GM19452 (cell line): ENCODE data around the gene URGCP.
"Not testable (repeated sequence)": the region's sequence is repeated elsewhere in the genome, so short reads cannot be mapped to it uniquely, and the experiment has no call there.

Experiments
- ATAC-seq: cut with Tn5 transposase; IDR thresholded peaks from one replicate; pipeline ENCODE4 v1.9.1; 2021; ENCODE audit not compliant: unreplicated experiment

URGCP gene

DNA sequence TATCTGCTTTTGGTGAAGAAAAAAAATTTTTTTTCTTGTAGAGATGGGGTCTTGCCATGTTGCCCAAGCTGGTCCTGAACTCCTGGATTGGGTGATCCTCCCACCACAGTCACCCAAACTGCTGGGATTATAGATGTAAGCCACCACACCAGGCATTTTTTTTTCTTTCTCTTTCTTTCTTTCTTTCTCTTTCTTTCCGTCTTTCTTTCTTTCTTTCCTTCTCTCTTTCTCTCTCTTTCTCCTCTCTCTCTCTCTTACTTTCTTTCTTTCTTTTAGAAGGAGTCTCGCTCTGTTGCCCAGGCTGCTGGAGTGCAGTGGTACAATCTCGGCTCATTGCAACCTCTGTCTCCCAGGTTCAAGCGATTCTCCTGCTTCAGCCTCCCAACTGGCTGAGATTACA, 16.3 kb upstream of the URGCP start:
- no peak for ATAC-seq

DNA sequence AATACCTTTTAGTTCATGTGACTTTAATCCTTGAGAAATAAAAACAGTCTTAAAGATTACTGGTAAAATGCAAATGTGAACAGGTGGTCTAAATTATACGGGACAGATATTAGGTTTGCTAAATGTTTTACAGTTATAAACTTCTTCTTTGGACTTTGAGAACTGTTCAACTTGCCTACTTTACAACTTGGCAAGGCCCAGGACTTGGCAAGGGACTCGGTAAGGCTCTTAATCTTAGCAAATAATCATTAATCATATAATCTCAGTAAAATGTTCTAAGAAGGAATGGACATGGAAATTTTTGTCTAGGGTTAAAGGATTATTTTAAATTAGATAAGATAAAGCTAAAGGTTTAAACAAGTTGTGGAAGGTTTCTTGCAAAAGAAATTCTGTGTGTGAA, 15.0 kb upstream of the URGCP start:
- ATAC-seq: no peak

DNA sequence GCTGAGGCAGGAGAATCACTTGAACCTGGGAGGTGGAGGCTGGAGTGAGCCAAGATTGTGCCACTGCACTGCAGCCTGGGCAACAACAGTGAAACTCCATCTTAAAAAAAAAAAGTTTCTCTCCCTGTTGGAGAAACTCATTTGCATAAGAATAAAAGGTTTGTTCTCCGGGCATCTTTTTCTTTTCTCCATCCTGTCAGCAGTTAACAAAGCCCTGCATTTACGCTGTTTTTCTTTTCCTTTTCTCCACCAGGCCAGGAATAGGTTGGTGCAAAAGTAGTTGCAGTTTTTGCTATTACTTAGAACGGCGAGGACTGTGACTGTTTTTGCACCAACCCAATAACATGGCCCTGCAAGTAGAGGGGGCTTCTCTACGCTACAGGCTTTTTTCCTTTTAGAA, 9.5 kb upstream of the URGCP start:
- ATAC-seq: no peak

DNA sequence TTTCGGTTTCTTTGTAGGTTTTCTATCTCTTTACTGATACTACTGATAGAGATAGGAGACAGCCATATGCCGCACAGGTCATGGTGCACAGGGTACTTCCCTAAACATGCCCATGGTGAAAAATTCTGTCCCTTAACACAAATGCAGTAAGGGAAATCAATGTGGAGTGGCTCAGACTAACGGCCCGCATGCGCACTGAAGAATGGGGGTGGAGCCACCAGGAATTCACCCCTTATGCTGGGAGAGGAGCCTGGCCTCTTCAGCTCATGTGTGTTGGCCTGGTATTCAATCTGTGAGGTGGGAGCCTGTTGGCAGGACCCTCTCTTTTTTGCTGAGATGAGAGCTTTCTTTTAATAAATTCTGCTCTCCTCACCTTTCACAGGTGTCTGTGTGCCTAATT, 8.4 kb upstream of the URGCP start:
- no peak for ATAC-seq

DNA sequence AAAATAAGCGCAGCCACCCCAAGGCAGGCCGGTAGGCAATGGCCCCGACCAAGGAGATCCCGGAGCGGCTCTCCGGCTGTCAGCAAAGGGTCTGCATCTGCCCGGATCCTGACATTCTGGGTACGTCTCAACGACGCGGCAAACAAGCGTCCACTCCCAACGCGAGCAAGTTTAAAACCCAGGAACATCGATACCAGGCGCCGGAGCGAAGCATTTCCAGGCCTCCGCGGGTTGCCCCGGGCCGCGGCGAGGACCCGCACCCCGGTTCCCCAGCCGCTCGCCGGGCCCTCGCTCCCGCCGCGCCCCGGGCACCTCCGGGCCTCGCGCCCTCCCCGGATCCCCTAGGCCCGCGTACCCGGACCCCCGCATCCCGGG, 453 bp downstream of the URGCP start:
- ATAC-seq: peak; percentile 40

DNA sequence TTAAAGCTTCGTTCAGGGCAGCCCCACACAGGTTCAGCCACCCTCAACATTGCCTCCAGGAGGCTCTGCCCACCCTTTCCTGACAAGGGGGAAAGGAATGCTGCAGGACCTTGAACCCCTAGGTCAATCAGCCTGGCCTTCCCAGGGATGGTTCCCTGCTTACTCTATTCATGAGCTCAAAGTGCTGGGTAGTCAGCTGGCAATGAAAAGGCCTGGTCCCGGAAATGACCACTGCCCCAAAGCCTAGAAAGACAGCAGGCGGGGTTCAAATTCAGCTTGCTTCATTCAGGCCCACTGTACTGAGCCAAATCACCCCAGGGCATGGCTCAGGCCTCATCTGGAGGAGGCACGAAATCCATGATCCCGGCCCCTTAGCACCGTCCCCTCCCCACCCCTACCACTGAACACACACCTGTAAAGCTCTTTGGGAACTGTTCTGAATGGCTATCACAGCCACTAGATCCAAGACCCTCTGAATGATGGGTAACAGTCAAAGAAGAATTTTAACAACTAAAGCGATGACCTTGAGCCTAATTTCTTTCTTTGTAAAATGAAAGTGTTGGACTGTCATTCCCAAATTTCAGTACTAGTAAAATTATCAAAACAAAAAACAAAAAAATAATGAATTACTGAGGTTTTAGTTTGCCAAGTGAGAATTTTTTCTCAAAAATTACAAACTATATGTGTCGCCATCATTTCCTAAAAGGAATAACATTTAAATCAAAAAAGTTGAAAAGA, 1.0 kb downstream of the URGCP start:
- no peak for ATAC-seq

DNA sequence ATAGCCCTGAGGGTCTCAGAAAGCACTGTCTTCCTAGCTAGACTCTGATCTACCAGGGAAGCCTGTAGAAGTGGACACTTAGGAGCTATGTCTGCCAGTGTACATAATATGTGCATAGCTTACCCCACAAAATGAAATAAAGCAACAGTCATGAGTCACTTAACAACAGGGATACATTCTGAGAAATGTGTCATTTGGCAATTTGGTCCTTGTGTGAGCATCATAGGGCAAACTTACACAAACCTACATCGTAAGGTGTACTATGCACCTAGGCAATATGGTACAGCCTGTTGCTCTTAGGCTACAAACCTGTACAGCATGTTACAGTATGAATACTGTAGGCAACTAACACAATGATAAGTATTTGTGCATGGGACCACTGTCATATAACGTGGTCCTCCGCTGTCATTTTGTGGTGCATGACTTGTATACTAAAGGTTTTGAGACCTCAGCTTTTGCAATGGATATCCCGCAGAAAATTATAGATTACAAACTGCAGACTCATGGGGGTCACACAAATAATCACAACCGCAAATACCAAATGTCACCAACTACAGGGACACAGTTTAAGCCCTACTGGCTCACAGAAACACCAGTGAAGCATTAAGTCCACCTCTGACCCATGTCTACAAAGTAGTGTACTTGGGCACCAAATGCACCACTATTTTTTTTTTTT, 1.7 kb downstream of the URGCP start:
- no peak for ATAC-seq

DNA sequence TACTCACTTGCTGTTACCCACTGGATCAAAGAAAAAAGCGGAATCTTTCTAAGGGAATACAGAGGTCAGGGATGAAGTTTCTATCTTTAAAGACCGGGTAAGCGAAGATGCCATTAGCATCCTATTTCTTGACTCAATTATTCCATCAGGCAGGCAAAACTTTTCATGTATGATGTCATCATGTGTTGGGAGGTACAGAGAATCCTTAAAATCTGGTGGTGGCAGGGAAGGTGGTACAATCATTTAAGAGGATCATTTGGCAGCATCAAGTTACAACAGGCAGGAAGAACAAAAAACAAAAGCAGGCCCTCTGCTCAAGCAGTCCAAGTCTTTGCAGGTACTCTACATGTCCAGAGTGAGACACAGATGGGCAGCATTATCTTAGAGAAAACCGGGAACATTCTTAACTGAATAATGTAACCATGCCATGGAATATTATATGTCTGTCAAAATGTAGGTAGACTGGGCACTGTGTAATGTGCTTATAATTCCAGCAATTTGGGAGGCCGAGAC, 3.8 kb downstream of the URGCP start:
- ATAC-seq: no peak

DNA sequence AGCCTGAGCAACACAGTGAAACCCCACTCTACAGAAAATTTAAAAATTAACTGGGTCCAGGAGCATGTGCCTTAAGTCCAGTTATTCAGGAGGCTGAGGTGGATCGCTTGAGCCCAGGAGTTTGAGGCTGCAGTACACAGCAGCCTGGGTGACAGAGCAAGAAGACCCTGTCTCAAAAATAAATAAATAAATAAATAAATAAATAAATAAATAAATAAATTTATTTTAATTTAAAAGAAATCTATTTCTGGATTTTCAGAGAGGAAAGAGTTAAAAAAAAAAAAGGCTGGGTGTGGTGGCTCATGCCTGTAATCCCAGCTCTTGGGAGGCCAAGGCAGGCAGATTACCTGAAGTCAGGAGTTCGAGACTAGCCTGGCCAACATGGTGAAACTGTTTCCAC, 7.8 kb downstream of the URGCP start:
- not testable (repeated sequence) for ATAC-seq

DNA sequence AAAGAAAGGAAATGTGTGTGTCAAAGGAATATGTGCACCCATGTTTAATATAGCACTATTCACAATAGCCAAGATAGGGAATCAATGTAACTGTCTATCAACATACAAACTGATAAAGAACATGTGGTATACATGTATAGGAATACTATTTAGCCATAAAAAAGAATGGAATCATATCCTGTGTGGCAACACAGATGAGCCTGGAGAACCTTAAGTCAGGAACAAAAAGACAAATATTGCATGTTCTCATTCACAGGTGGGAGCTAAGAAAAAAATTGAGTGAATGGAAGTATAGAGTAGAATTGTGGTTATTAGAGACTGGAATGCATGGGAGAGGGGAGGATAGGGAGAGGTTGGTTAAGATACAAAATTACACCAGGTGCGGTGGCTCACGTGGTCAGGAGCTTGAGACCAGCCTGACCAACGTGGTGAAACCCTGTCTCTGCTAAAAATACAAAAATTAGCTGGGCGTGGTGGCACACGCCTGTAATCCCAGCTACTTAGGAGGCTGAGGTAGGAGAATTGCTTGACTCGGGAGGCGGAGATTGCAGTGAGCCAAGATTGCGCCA, 10.5 kb downstream of the URGCP start:
- ATAC-seq: no peak

DNA sequence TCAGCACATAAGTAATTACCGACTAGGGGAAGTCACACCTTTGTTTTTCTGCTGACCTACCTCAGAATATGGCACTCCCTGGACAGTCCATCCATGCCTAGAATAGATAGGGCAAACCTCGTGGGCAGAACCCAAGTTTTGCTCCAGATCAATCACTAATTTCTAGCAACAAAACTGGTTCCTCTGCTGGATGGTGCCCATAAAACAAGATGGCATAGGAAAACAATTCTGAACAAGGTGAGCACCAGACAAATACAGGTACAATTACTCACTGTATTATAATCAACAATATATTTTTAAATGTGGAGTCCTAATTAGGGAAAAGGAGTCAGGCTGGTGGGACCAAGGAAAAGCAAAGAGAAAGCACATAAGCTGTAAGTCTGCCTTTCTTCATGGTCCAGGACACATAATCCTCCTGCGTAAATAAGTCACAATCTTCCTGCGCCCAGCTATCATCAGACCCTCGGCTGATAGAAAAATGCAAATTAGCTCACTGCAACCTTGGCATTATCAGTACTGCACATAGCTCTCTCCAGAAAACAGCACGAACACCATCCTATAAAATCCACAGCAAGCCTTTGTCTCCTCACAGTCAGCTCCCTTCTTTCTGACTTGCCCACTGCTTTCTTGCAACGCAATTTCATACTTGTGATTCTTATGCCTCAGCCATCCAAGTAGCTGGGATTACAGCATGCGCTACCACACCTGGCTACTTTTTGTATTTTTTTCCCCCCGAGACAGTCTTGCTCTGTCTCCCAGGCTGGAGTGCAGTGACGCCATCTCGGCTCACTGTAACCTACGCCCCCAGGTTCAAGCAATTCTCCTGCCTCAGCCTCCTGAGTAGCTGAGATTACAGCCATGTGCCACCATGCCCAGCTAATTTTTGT, 15.1 kb downstream of the URGCP start:
- no peak for ATAC-seq

DNA sequence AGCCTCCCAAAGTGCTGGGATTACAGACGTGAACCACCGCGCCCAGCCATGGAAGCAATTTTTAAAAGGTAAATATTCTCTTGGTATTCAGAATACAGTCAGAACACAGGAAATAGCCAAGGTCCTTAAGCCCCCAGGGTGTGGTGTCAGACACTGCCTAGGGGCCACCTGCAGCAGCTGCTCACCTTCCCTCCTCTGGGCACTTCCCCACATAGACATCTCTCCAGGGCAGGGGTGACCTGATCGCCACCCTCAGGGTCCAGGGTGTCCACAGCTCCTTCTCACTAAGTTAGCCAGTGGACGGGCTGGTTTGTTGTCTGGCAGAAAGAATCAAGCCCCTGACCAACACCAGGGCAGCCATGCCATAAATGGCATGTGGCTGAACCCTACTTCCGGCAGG, 15.9 kb downstream of the URGCP start:
- ATAC-seq: no peak

DNA sequence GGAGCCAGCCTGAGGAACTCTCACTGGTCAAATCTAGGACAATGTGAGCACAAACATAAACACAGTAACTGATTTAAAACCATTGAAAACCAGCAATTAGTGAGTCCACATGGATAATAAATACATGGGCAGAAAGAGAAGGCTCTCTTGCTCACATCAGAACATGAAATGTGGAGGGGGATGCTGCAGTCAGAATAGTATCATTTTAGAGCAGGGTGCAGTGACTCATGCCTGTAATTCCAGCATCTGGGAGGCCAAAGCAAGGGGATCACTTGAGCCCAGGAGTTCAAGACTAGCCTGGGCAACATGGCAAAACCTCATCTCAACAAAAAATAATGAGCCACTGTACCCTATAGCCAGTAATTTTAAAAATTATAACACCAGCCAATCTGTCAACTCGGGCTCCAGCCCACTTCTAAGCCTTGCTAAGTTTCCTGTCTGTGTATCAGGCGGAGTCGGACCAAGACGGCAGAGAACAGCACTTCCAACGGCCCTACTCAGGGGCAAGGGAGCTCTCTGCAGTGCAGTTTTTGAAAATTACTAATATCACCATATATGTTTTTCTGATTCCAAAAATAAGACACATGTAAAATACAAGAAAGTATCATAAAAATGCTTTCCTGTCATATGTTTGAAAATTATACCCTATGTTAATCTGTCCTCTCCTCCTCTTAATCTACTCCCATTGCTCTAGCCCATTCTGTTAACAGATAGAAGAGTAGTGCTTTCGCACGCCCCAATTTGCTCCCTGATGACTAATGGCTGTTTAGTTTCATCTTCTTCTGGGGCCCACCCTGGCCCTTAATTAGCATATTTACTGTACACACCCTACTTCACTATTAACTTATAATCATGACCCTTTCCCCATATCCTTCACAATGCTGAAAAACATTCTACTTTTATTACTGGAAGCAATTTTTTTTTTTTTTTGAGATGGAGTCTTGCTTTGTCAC, 17.1 kb downstream of the URGCP start:
- no peak for ATAC-seq

DNA sequence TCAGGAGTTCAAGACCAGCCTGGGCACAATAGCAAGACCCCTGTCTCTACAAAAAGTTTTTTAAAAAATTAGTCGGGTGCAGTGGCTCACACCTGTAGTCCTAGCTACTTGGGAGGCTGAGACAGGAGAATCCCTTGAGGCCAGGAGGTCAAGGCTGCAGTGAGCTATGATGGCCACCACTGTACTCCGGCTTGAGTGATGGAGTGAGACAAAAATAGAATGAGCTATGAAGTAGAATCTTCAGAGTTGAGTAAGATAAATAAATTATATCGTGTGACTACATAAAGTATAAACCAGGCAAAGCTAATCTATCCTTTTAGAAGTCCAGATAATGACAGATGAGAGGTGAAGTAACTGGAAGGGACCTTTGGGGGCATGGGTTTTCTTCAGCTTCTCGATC, 21.8 kb downstream of the URGCP start:
- no peak for ATAC-seq

DNA sequence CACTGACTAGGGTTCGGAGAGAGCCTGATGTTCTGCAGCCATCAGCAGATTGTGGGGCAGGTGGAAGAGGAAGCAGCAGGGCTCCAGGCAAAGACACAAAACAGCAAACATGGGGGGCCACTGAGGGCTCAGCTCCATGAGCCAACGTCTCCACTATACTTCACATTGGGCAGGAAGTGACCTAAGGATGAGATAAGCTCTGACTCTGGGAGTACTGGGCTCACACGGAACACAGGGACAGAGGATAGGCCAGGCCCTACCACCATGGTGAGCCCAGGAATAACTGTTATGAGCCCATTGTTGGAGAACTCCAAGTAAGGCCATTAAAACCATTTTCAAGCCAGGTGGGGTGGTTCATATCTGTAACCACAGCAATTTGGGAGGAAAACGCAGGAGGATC, 22.2 kb downstream of the URGCP start:
- ATAC-seq: no peak

DNA sequence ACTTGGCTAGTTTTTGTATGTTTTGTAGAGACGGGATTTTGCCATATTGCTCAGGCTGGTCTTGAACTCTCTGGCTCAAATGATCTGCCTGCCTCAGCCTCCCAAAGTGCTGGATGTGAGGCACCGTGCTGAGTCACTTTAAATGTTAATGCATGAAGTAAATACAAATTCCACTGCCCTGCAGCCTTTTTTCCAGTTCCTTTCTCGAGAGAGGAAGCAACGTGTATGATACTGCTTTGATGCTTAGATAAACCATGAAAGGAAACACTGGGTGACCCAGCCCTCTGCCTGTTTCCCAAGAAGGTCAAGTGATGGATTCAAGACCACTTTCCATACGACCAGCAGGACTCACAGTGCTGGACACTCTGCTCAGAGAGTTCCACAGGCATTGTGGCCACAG, 25.8 kb downstream of the URGCP start:
- ATAC-seq: no peak

DNA sequence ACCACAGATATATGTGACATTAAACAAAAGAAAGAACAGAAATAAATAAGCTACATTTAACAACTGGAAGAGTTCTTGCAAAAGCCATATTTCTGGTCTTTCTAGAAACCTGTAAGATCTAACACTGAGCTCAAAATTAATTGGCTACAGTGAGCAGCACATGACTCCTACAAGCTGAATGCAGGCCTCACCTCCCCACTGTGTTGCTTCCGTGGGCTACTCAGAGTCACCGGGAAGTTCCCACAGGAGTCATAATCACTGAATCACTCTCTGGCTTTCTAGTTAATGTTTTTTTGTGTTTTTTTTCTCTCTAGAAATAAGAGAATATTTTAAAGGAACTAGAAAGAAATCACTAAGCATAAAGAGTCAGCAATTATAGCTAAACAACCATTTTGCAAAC, 26.9 kb downstream of the URGCP start:
- ATAC-seq: no peak

DNA sequence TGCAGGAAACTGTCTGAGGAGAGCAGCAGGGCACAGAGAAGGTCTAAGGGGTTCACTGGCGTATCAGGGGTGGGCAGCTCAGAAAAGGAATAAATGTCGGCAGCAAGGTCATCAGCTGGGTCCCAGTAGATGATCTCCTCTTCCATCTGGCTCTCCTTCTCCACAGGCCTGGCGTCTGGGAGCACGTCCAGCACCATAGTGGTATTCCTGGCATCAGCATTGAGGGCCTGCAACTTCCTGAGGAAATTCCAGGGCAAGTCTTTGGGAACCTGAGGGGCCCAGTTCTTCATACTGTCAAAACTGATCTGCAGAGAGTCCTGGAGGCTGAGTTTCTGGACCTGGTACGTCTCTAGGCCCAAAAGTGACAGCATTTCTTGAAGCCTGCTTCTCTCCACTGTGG, 27.5 kb downstream of the URGCP start:
- ATAC-seq: no peak

DNA sequence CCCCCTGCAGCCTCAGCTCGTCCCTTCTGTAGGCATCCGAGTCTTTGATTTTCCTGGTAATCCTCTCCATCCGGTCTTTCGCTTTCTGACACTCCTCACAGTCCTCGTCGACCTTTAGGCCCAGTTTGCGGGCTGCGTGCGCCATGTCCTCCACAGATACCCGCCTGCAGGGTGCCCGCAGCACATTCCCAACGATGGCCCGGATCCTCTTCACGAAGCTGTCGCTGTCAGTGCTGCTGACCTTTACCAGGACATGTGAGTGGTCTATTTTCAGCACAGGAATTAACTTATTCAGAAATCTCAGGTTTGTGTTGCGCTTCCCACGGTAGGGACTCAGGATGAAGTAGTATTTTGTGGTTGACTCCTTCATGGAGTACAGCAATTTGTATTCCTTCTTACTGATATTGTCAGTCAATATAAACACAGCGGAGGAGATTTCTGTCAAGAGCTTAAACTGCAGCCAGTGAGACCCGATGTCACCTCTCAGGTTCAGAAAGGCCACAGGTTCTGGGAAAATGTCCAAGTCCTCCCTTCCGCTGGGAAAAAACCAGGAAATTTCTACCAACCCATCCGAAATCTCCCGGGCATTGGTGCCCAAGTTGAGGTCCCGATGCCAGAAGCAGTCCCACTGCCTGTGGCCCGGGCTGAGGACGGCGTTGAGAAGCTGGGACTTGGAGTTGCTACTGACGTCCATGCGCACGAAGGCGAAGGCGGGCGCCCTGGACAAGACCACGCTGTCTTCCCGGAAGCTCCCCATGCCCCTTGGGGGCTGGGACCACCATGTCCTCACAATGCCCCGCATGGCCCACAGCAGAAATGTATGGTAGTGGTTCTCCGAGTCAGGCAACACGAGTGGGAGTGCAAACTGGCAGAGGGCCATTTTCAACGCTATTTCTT, 28.2 kb downstream of the URGCP start:
- no peak for ATAC-seq
